NCI-H748 (cell line): ENCODE results near the gene SLC17A7.

Experiments used
- DNase-seq: peaks from one replicate; lab custom pipeline; 2025; ENCODE audit not compliant: unreplicated experiment; lab: John Stamatoyannopoulos, UW

Gene SLC17A7

GRCh38 chr19:49428547-49429451 is 12.5 kb downstream of the SLC17A7 start:
- no peak for DNase-seq

DNA sequence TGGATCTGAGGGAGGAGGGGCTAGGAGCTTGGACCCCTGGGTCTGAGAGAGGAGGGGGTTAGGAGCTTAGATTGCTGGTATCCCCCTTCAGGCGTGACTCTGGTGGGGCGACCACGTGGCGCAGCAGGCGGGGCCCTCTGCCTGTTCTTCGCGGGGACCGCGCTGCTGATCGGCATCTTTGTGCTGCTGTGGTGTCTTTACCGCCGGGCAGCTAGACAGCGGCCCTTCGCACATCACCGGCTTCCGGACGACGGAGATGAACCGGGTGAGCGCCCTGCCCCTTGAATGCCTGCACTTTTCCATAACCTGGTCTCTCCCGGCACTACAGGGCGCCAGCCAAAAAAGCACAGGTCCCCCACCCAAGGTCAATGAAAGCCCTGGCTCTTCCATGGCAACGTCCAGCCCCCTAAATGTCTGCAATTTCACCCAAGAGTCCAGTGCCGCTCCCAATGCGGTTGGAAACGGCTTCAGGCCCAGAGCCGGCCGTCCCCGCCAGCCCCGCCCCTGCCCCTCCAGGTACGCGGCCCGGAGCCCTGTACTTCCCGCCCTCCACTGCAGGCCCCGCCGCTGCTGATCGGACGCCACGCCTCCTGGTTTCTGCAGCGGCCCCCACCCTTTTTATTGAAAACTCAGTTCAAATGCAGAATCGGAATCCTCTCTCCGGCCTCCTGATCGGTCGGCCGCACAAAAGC is 13.3 kb downstream of the SLC17A7 start:
- DNase-seq = peak; percentile 68

DNA sequence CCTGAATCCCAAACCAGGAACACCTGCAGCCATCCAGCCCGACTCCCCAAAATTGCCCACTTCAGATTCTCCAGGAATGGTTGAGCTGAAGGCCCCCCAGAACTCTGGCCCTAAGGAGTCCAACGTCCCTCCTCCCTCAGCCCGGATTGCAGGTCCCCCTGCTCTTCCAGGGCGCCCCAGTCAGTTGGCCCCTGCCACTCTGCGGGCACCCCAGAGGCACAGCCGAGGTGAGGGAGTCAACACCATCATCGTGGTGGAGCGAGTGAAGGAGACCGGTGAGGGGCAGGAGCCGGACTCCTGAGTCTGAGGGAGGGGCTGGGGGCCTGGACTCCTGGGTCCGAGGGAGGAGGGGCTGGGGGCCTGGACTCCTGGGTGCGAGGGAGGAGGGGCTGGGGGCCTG is 14.0 kb downstream of the SLC17A7 start:
- DNase-seq = no peak

- DNase-seq = peak; percentile 43
These were observed 15.3 kb downstream of the SLC17A7 start for GRCh38 chr19:49425922-49426592.

DNA sequence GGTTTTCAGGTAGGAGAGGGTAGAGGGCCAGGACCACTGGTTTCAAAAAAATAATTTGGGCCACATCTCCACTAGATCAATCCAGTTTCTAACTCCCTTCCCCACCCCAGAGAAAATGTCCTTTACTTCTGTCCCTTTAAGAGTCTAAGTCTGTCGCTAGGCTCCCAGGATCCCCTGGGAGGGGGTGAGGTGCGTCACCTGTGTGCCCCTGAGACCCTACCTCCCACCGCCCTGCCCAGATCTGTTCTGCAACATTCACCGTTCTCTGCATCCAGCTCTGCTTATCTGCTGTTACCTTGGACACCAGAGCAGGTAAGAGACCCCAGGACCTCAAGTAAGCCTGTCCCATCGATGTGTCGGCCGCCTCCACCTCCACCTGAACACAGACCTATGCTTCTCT is 16.1 kb downstream of the SLC17A7 start, which contains the start of gene GFY:
Gene GFY (plus strand): TSS at position 211 of the 400 bp plus-strand sequence. CDS start 1,043 bp downstream, outside the sequence.
- DNase-seq = no peak

DNA sequence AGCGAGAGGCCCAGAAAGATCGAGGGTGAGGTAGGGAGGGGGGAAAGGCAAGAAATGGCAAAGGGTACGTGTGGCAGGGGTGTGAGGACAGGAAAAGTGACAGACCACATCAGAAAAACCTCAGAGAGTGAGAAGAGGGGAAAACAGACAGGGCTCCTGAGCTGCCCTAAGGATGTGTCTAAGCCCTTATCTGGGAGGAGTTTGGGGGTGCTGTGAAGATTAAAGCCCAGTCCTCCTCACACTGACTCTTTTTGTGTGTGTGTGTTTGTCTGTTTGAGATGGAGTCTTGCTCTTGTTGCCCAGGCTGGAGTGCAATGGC is 17.4 kb downstream of the SLC17A7 start:
- no peak for DNase-seq

- DNase-seq = no peak
These were observed 18.0 kb downstream of the SLC17A7 start, which contains the start of gene PTH2 for GRCh38 chr19:49423071-49423984. PTH2 (minus strand) TSS chr19:49423441; CDS start chr19:49423339, 102 bp downstream.

DNA sequence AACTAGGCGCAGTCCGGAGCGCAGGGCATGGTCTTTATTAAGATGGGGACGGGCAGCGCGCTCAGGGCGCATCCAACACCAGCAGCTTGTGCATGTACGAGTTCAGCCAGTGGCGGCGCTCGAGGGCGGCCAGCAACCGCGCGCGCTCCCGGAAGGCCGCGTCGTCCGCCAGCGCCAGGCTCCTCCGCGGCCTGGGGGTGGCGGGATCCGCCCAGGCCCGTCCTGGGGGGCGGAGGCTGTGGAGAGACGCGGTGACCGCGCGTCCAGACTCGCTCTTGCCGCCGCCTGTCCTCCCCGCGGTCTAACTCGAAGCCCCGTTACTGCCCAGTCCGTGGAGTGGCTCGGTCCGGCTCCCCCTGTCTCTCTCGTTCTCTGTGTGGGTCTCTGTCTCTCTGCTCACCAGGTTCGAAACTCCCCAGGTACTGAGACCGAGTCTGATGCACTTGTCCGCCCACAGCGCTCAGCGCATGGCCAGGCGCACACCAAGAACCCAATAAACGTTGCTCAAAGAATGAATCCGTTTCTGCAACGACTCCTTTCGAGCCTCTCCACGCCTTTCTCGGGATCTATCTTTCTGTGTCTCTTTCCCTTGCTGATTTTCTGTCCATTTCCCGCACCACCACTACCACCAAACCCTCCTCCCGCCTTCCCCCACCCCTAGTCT is 18.8 kb downstream of the SLC17A7 start:
- DNase-seq = peak; percentile 64

- no peak for DNase-seq
These were observed 19.5 kb downstream of the SLC17A7 start for GRCh38 chr19:49421878-49422202.

DNA sequence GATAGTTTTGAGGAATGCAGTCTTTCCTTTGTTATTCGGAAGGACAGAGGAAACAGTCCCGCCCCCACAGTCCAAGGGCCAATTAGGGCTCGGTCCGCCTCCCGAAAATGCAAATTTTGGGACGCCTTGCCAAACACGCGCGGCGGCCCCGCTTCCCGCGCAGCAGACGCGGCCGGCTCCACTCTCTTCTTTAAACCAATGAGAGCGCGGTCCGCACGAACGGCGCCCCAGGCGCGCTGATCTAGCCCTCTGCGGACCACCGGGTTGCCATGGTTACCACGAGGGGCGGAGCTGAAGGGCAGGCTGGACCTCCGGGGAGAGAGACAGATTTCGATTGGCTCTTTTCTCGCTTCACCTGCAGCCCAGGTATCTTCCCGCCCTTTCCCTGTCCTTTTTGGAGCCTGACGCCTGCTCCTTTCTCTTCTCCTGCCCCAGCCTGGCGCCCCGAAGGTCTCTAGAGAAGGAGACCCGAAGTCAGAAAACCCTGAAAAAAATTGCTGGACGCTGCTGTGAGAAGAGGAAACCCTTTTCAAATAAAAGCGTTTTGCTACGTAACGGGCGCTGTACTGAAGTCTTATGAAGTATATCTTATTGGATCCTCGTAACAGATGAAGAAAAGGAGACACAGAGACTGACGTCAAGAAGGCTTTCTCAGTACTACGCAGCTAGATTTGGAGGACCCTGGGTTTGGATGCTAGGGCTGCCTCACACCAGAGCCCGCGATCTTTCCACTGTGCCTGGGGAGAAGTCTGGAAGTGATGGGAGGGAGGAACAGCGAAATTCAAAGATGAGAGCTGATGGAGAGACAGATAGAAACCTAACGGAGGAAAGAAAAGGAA is 20.1 kb downstream of the SLC17A7 start:
- peak; percentile 100 for DNase-seq

GRCh38 chr19:49420227-49420626 is 21.1 kb downstream of the SLC17A7 start:
- DNase-seq = no peak

DNA sequence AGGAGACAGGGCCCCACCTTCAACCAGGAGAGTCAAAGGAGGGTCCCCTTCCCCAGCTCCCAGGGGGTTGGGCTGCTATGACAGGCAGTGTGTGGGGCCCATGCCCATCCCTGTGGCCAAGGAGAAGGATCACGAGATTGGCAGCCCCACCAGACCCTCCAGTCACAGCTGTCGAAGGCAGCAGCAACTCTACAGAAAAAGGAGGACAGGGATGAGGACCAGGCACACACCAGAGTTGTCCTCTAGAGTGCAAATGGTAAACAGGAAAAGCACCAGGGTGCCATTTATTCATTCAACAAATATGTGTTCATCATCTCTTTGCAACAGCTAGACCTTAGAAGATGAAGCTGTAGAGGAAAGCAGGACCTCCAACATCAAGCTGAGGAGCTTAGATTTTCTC is 22.2 kb downstream of the SLC17A7 start:
- no peak for DNase-seq

- no peak for DNase-seq
These were observed 22.8 kb downstream of the SLC17A7 start for GRCh38 chr19:49418511-49418910.

DNA sequence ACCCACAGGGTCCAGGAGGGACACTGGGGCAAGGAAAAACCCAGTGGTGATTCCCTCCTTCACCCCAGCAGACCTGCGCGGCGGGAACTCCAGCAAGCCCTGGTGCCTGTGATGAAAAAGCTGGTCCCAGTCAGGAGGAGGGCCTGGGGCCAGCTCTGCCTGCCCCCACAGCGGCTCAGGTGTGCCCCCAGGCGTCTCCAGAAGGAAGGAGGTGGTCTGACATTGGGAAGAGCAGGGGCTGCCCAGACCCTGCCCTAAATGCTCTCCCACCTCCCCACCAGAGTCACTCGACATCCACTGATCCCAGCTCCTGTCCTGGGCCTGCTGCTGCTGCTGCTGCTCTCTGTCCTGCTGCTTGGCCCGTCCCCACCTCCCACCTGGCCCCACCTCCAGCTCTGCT is 24.2 kb downstream of the SLC17A7 start:
- DNase-seq = no peak

- no peak for DNase-seq
These were observed 25.5 kb downstream of the SLC17A7 start for GRCh38 chr19:49415810-49416200.

- no peak for DNase-seq
These were observed 26.1 kb downstream of the SLC17A7 start for GRCh38 chr19:49415102-49415809.

- no peak for DNase-seq
These were observed 27.1 kb downstream of the SLC17A7 start for GRCh38 chr19:49414256-49414655.

- no peak for DNase-seq
These were observed 28.0 kb downstream of the SLC17A7 start for GRCh38 chr19:49413348-49413747.
